ENCODE data around the gene NRXN2.
A peak's percentile ranks its signal among the peaks of the same experiment; 100 is the strongest.

NRXN2 gene

DNA sequence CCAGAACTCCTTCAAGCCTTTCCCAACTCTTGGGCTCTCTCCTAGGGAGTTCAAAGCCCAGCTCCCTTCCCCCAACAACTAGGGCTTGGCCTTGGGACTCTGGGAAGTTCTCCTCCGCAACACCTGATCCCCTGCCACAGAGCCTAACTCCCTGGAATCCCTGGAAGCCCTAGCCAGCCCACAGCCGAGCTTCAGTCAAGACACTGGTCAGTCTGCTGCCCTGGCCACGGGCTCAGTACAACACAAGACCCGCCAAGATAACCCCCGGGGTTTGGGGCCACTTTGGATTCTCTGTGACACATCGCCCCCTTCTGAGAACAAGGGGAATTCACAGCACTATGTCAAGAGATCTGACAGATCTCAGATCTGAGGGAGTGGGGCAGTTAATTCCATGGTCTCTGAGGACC lies 73.7 kb downstream of the NRXN2 start:
- peak; percentile 55 for DNase-seq (ENCODE audit: low spot score)

GRCh38 chr11:64648551-64648950 lies 74.4 kb downstream of the NRXN2 start:
- DNase-seq (ENCODE audit: low spot score): no peak

- DNase-seq (ENCODE audit: low spot score): no peak
Measured at GRCh38 chr11:64647019-64647779, 75.8 kb downstream of the NRXN2 start.

GRCh38 chr11:64644647-64645275 lies 78.2 kb downstream of the NRXN2 start:
- DNase-seq (ENCODE audit: low spot score): peak; percentile 57

DNA sequence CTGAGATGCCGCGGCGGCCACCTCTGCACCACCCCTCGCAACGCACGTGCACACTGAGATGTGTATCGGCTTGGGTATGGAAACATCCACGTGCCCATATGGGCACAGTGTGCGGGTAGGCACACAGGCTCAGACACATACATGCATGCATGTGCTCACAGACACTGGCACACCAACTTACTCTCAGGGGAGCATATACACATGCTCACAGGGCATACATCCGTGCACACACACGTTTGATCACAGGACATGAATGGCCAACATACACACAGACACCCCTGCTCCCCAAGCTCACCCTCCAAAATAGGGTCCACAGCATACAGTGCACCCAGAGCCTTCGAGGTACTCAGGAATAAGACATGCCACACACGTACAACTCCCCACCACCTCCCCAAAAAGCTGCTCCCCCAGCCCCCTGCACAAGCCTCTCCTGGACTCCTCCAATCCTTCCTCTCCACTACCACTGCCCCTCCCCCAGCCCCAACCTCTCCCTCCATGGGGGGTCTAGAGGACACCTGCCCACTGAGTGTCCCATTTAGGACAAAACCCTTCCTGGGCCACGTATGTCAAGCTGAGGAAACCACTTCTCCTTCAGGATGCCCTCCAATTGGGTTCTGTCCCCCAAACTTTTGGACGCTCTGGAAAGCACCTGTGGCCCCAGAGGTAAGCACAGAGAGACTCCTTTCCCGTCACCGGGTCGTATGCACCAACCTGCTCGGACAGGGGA lies 78.9 kb downstream of the NRXN2 start:
- no peak for DNase-seq (ENCODE audit: low spot score)

- DNase-seq (ENCODE audit: low spot score): peak; percentile 85
Measured at GRCh38 chr11:64643256-64643881, 79.6 kb downstream of the NRXN2 start.

- no peak for DNase-seq (ENCODE audit: low spot score)
Measured at GRCh38 chr11:64642871-64643255, 80.1 kb downstream of the NRXN2 start.

DNA sequence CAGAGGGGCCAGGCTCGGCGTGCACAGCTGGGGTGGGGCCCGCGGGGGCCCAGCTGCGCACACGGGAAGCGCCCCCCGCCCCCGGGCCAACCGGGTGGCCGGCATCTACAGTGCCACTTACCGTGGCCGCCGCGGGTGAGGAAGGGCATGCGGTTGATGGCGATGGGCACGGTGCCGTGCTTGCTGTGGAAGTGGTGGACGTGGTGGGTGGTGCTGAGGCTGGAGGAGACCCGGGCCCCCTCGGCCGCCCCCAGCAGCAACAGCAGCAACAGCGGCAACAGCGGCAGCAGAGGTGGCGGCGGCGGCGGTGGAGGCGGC lies 80.6 kb downstream of the NRXN2 start:
- DNase-seq (ENCODE audit: low spot score): no peak

GRCh38 chr11:64641596-64642417 lies 81.2 kb downstream of the NRXN2 start:
- no peak for DNase-seq (ENCODE audit: low spot score)

GRCh38 chr11:64639885-64640284 lies 83.1 kb downstream of the NRXN2 start:
- DNase-seq (ENCODE audit: low spot score): no peak

DNA sequence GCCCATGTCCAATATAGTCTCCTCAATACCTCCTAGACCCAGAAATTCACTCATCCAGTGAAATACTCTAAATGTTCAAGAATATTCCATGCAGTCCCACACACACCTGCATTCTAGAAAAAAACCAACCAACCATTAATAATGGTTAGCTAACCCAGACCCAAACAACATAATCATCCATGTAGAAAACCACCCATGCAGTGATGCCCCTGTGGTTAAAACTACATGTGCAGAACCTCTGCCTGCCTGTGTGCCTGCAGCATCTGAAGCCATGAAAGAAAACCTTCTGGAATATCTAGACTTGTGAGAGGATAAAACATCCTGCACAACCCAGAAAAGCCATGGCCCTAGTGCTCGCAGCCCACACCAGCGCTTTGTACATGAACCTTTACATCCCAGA lies 84.2 kb downstream of the NRXN2 start:
- DNase-seq (ENCODE audit: low spot score): no peak

DNA sequence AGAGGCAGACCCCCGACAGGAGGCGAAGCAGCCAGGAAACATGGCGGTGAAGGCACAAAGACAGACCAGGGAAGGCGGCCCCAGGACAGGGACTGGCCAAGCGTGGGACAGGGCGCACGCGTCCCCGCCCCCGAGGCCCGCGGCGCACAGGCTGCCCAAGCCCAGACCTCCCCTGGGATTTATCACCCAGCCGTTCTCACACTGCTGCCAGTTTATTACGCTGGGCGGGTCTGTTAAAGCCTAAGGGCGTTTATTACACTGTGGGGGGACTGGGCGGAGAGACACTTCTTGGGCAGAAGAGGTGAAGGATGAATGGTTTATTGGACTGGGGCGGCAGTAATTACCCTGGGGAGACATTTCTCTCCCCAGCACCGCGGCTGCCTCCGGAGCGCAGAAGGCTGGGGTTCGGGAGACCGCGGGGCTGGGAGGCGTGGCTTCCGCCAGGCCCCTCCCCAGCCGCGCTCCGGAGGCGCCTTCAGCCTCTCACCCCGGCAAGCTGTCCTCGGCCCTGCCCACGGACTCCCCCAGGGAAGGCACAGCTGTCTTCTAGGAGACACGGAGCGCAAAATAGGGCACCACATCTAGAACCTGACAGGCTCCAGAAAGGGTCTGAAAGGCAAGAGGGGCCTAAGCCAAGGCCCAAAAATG lies 84.9 kb downstream of the NRXN2 start:
- DNase-seq (ENCODE audit: low spot score): peak; percentile 69

DNA sequence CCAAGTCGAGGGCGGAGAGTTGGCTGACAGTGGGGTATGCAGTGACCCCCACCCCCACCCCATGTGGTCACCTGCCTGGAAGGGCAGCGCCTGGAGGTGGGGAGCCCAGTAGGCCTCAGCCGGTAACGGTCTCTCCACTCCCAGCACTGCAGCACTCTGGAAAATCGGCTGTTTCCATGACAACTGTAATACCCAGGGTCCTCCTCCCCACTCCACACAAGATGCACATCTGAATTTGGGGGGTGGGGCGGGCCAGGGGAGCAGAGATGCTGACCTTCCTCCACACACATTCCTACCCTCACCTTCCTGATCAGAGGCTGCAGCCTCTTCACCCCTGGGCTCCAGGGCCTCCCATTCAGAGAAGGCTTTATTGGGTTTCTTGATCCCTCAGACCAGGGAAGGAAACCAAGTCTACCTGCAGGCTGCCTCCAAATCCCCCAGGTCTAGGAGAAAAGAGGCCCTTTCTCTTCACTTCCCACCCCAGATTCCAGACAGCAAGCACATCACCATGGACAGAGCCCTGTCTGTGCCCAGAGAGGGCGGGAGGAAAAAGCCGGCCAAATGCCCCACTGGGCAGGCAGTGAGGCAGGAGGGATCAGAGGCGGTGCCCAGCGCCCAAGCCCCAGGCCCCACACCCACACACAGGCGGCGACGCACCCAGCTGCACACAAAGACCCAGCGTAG lies 85.5 kb downstream of the NRXN2 start:
- DNase-seq (ENCODE audit: low spot score): peak; percentile 51

- DNase-seq (ENCODE audit: low spot score): no peak
Measured at GRCh38 chr11:64633555-64634159, 89.3 kb downstream of the NRXN2 start.

- DNase-seq (ENCODE audit: low spot score): no peak
Measured at GRCh38 chr11:64632654-64633053, 90.3 kb downstream of the NRXN2 start.

- no peak for DNase-seq (ENCODE audit: low spot score)
Measured at GRCh38 chr11:64632237-64632636, 90.8 kb downstream of the NRXN2 start.

DNA sequence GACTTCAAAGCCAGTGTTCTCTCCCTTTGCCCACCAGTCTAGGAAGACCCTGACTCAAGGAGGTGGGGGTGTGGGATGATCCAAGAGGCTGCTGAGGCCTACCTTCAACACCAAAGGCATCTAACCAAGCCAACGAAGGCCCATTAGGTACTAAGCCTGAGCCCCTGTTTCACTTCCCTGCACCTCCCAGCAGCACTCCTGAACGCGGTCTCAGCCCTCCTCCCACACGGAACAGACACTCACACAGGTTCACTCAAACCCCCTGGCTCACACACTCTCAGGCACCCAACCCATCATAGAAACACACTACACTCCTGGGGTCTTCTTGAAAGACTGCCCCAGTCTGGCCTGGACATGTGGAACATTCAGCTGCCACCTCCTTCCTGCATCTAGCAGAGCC lies 91.3 kb downstream of the NRXN2 start:
- no peak for DNase-seq (ENCODE audit: low spot score)

DNA sequence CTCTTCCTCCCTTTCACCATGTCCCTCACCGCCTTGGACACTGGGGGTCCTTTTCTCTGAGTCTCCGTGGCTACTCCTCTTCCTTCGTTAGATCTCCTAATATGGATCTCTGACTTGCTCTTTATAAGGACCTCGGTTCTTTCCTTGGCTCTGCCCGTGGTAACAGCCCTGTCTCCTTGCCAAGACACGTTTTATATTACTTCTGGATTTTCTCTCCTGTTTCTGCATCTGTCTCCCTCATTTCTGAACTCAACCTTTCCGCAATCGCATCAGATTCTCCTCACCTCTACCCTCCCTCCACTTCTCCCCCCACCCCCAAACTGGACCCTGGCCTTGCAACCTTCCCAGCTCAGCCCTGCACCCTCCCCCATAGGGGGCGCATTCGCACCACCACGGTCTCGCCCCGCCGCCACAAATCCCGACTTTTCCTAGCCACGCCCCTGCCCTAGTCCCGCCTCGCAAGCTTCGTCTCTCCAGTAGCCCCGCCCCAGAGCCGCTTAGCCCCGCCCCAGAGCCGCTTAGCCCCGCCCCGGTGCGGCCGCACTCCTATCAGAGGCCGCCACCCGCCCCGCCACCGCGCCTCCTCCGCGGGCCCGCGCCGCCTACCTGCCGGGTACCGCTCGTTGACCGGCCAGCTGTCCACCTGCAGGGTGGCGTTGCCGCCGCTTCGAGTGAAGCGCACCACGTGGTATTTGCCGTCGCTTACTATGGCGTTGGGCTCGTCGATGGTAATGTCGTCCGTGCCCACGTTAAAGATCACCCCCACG lies 93.0 kb downstream of the NRXN2 start:
- DNase-seq (ENCODE audit: low spot score): peak; percentile 95

DNA sequence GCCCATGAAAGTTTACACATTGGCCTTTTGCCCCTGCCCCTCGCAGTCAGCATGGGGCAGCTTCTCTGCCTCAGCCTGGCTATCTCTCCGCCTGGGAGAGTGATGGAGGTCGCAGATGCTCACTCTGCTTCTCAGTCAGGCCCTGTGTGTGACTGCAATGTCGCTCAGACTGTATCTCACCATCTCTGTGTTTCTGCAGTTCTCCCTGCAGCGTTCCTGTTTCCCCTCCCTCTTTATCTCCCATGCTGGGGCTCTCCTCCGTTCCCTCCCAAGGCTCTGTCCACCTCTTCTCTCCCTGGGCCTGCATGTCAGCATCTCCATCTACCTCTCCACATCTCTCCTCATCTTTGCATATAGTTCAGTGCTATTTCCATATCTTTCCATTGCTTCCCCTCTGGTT lies 93.9 kb downstream of the NRXN2 start:
- no peak for DNase-seq (ENCODE audit: low spot score)

- DNase-seq (ENCODE audit: low spot score): no peak
Measured at GRCh38 chr11:64628596-64628995, 94.4 kb downstream of the NRXN2 start.
